Measurements from ENCODE around the gene PLA2G6. TPM values are rescaled to one million over a fixed set of nuclear protein-coding genes. Genes with fewer than 3 reads are reported as not detected.
A peak's percentile ranks its signal among the peaks of the same experiment; 100 is the strongest.

Gene PLA2G6
- total RNA-seq, 1 experiment from 2014 or later: 24.1 TPM

DNA sequence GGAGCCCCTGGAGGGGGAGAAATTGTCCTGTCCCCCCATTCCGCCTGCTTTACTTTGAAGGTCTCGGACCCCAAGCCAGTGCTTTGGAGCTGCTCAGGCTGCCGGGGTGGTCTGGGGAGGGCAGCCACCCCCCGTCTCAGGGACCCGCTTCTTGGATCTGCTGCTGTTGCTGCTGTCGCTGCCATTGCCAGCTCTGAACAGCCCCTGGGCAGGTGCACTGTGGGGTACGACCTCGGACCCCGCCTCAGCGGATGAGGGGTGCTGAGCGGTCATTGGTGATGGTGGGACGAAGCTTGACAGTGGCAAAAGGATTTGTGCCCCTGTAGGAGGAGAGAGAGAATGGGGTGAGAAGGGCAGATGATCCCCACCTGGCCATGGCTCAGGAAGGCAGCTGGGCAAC lies 96.6 kb downstream of the PLA2G6 start:
- peaks cover 1 to 10% (median 9%) of the 10 kb centered on the region in 3 experiments; a peak in 3 of 7 replicates for H3K36me3 Mint-ChIP-seq (ENCODE audit: insufficient read depth in 1 of 3, low read depth in 3 of 3)
- Histone ChIP-seq H3K27ac (ENCODE audit: insufficient read length, low read depth, low read length) (no peak overlapping the region), H3K79me1 (ENCODE audit: insufficient read depth, low read depth, low read length, poor library complexity, severe bottlenecking) (no peaks in the 10 kb centered on the region), H2BK15ac (ENCODE audit: low read depth, low read length) (0 out of 2 replicates have a peak overlapping the region, but pooled peaks have one; percentile 26), H4K8ac (replicated peaks; ENCODE audit: insufficient read length, low read depth, low read length) (no peak overlapping the region), H3K9me3 (ENCODE audit: control insufficient read depth, low read depth, low read length) (no peaks in the 10 kb centered on the region), H3K4me1 (ENCODE audit: insufficient read depth, low read length) (no peaks in the 10 kb centered on the region; the same call in 1 of the 2 replicates), H3K14ac (ENCODE audit: insufficient read depth, low read length) (no peak overlapping the region), H3K27me3 (ENCODE audit: insufficient read depth, low read length) (peaks cover 5% of the 10 kb centered on the region; the same call in 1 of the 2 replicates), H3K4ac (ENCODE audit: low read depth, low read length) (no peak overlapping the region), H4K20me1 (ENCODE audit: control insufficient read depth, insufficient read depth, insufficient read length) (no peaks in the 10 kb centered on the region), H2BK12ac (ENCODE audit: insufficient read length, low read depth, low read length) (no peak overlapping the region), H4K91ac (ENCODE audit: insufficient read length, low read depth, low read length) (no peak overlapping the region), H3K23me2 (ENCODE audit: insufficient read length, low read depth, low read length, poor library complexity, severe bottlenecking) (no peaks in the 10 kb centered on the region), H2BK5ac (ENCODE audit: insufficient read length, low read length) (no peak overlapping the region), H3K9ac (ENCODE audit: extremely low read depth, insufficient read length, low read length) (no peak overlapping the region), H3T11ph (ENCODE audit: low read length) (no peak overlapping the region), H3K56ac (ENCODE audit: insufficient read length, low read depth, low read length) (no peak overlapping the region), H4K5ac (ENCODE audit: insufficient read length, low read depth, low read length) (no peak overlapping the region), H2AK5ac (ENCODE audit: insufficient read length, low read length) (no peak overlapping the region), H3K23ac (ENCODE audit: insufficient read length, low read depth, low read length) (no peak overlapping the region), H2AFZ (ENCODE audit: low read length) (no peak overlapping the region), H2BK120ac (ENCODE audit: low read depth, low read length, poor library complexity, severe bottlenecking) (no peak overlapping the region), H3K79me2 (ENCODE audit: insufficient read depth, low read length) (no peaks in the 10 kb centered on the region), H2BK20ac (ENCODE audit: low read depth, low read length, poor library complexity, severe bottlenecking) (no peak overlapping the region), H3K4me2 (ENCODE audit: insufficient read depth, insufficient read length, low read length) (no peak overlapping the region), H3K18ac (ENCODE audit: insufficient read length, low read depth, low read length) (no peak overlapping the region)
- H3K27ac Mint-ChIP-seq: peak overlapping the region in 1 of 3 experiments; percentile 62; a peak in 2 of 7 replicates
- TF ChIP-seq, protein P1, sequence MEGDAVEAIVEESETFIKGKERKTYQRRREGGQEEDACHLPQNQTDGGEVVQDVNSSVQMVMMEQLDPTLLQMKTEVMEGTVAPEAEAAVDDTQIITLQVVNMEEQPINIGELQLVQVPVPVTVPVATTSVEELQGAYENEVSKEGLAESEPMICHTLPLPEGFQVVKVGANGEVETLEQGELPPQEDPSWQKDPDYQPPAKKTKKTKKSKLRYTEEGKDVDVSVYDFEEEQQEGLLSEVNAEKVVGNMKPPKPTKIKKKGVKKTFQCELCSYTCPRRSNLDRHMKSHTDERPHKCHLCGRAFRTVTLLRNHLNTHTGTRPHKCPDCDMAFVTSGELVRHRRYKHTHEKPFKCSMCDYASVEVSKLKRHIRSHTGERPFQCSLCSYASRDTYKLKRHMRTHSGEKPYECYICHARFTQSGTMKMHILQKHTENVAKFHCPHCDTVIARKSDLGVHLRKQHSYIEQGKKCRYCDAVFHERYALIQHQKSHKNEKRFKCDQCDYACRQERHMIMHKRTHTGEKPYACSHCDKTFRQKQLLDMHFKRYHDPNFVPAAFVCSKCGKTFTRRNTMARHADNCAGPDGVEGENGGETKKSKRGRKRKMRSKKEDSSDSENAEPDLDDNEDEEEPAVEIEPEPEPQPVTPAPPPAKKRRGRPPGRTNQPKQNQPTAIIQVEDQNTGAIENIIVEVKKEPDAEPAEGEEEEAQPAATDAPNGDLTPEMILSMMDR (conservative IDR thresholded peaks at IDR 0.05): no peak
- peaks cover 13 to 38% of the 10 kb centered on the region in 2 experiments for H3K4me1 Mint-ChIP-seq
- peaks cover 15% of the 10 kb centered on the region for H3K27me3 Mint-ChIP-seq (ENCODE audit: low read depth)
- WGBS (ENCODE audit: extremely low coverage, insufficient read length, low lambda C conversion rate): no CpG with 5 or more reads among the region's 12 CpGs
- DNase-seq: no peak
- no peaks in the 10 kb centered on the region for H3K9me3 Mint-ChIP-seq
- H3K4me3 Mint-ChIP-seq: no peak overlapping the region

Measured in H9 (cell line).